ENCODE data around the gene LIMCH1. TPM values are rescaled to one million over a fixed set of nuclear protein-coding genes. Genes with fewer than 3 reads are reported as not detected.

The LIMCH1 gene
- total RNA-seq, 1 donor from 2014 or later = 9.8 TPM

- no peak overlapping the region for H3K27ac Mint-ChIP-seq
Measured at GRCh38 chr4:41611124-41611838, 73.3 kb downstream of the LIMCH1 start.

GRCh38 chr4:41611881-41612871, 74.2 kb downstream of the LIMCH1 start:
- peaks cover 11% of the 10 kb centered on the region for H3F3A ChIP-seq (ENCODE audit: low read depth)
- no peak overlapping the region for H3K9ac ChIP-seq
- H3K27ac ChIP-seq = no peak overlapping the region
- peaks cover 17% of the 10 kb centered on the region for H3K27me3 ChIP-seq
- peak overlapping the region; percentile 15 for H3K4me3 ChIP-seq
- H2AFZ ChIP-seq (replicated peaks) = no peak overlapping the region
- H3K9me3 ChIP-seq (ENCODE audit: low read depth) = no peaks in the 10 kb centered on the region
- H3K36me3 ChIP-seq = no peaks in the 10 kb centered on the region
- Mint-ChIP-seq H3K9me3 (no peaks in the 10 kb centered on the region), H3K27me3 (ENCODE audit: insufficient read depth, low read depth) (peaks cover 4% of the 10 kb centered on the region), H3K4me3 (peak overlapping the region; percentile 80), H3K36me3 (no peaks in the 10 kb centered on the region), H3K4me1 (peaks cover 35% of the 10 kb centered on the region), H3K27ac (peak overlapping the region; percentile 65)
- DNase-seq (ENCODE audit: low spot score) = peak; percentile 75
- H3K4me1 ChIP-seq = peaks cover 16% of the 10 kb centered on the region
- H4K20me1 ChIP-seq (ENCODE audit: low read depth) = no peaks in the 10 kb centered on the region
- H3K79me2 ChIP-seq (ENCODE audit: low read depth) = no peaks in the 10 kb centered on the region
- TF ChIP-seq CTCF (IDR thresholded peaks at IDR 0.05) (no peak), EZH2phosphoT487 (IDR thresholded peaks at IDR 0.05) (no peak), EZH2 (IDR thresholded peaks at IDR 0.05) (peak; percentile 36)
- peak overlapping the region; percentile 64 for H3K4me2 ChIP-seq

More at GRCh38 chr4:41611124-41611838, 73.3 kb downstream of the LIMCH1 start:
- no peaks in the 10 kb centered on the region for H3K36me3 Mint-ChIP-seq
- H3K36me3 ChIP-seq = no peaks in the 10 kb centered on the region
- no peak overlapping the region for H2AFZ ChIP-seq (replicated peaks)
- H3K4me2 ChIP-seq = no peak overlapping the region
- no peak overlapping the region for H3K4me3 ChIP-seq
- no peaks in the 10 kb centered on the region for H4K20me1 ChIP-seq (ENCODE audit: low read depth)
- no peaks in the 10 kb centered on the region for H3K79me2 ChIP-seq (ENCODE audit: low read depth)
- H3K27me3 Mint-ChIP-seq (ENCODE audit: insufficient read depth, low read depth) = peaks cover 5% of the 10 kb centered on the region
- no peak overlapping the region for H3K9ac ChIP-seq
- no peaks in the 10 kb centered on the region for H3K9me3 ChIP-seq (ENCODE audit: low read depth)
- peaks cover 17% of the 10 kb centered on the region for H3K27me3 ChIP-seq
- H3K4me3 Mint-ChIP-seq = no peak overlapping the region
- H3F3A ChIP-seq (ENCODE audit: low read depth) = peaks cover 11% of the 10 kb centered on the region
- H3K4me1 ChIP-seq = peaks cover 16% of the 10 kb centered on the region
- H3K9me3 Mint-ChIP-seq = no peaks in the 10 kb centered on the region
- DNase-seq (ENCODE audit: low spot score) = no peak
- TF ChIP-seq CTCF (IDR thresholded peaks at IDR 0.05) (no peak), EZH2phosphoT487 (IDR thresholded peaks at IDR 0.05) (no peak), EZH2 (IDR thresholded peaks at IDR 0.05) (no peak)
- H3K27ac ChIP-seq = no peak overlapping the region
- peaks cover 35% of the 10 kb centered on the region for H3K4me1 Mint-ChIP-seq

- peak; percentile 45 for DNase-seq (ENCODE audit: low spot score)
- Mint-ChIP-seq H3K27ac (no peak overlapping the region), H3K27me3 (ENCODE audit: insufficient read depth, low read depth) (peaks cover 4% of the 10 kb centered on the region), H3K9me3 (no peaks in the 10 kb centered on the region), H3K4me3 (peak overlapping the region; percentile 80), H3K36me3 (no peaks in the 10 kb centered on the region), H3K4me1 (peaks cover 37% of the 10 kb centered on the region)
- no peaks in the 10 kb centered on the region for H3K79me2 ChIP-seq (ENCODE audit: low read depth)
- H3K9me3 ChIP-seq (ENCODE audit: low read depth) = no peaks in the 10 kb centered on the region
- no peaks in the 10 kb centered on the region for H4K20me1 ChIP-seq (ENCODE audit: low read depth)
- H2AFZ ChIP-seq (replicated peaks) = peak overlapping the region; percentile 43
- H3K36me3 ChIP-seq = no peaks in the 10 kb centered on the region
- peak overlapping the region; percentile 64 for H3K4me2 ChIP-seq
- H3F3A ChIP-seq (ENCODE audit: low read depth) = peaks cover 14% of the 10 kb centered on the region
- TF ChIP-seq EZH2 (IDR thresholded peaks at IDR 0.05) (no peak), EZH2phosphoT487 (IDR thresholded peaks at IDR 0.05) (no peak), CTCF (IDR thresholded peaks at IDR 0.05) (no peak)
- peaks cover 17% of the 10 kb centered on the region for H3K27me3 ChIP-seq
- no peak overlapping the region for H3K27ac ChIP-seq
- no peak overlapping the region for H3K9ac ChIP-seq
- H3K4me3 ChIP-seq = peak overlapping the region; percentile 15
- peaks cover 17% of the 10 kb centered on the region for H3K4me1 ChIP-seq
Measured at GRCh38 chr4:41613386-41613785, 75.4 kb downstream of the LIMCH1 start.
